T-helper 2 cell (primary cell): Measurements from ENCODE around the gene TANGO6.
"Not testable (repeated sequence)": the region's sequence is repeated elsewhere in the genome, so short reads cannot be mapped to it uniquely, and the experiment has no call there.

Experiments
- DNase-seq, 5 experiments: peaks; one replicate each; pipeline versions ENCODE4 v3.0.0 to v3.0.0-alpha.2; 2012 to 2022

TANGO6 gene

DNA sequence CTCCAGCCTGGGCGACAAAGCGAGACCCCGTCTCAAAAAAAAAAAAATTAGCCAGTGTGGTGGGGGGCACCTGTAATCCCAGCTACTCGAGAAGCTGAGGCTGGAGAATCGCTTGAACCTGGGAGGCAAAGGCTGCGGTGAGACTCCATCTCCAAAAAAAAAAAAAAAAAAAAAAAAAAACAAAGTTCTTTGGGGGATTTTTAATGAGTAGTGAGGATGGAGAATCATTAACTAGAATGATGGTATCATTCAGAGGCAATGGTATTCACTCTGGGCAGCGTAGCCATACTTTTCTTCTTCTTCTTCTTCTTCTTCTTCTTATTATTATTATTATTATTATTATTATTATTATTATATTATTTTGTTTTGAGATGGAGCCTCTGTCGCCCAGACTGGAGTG, 220.2 kb downstream of the TANGO6 start:
- not testable (repeated sequence) for DNase-seq

DNA sequence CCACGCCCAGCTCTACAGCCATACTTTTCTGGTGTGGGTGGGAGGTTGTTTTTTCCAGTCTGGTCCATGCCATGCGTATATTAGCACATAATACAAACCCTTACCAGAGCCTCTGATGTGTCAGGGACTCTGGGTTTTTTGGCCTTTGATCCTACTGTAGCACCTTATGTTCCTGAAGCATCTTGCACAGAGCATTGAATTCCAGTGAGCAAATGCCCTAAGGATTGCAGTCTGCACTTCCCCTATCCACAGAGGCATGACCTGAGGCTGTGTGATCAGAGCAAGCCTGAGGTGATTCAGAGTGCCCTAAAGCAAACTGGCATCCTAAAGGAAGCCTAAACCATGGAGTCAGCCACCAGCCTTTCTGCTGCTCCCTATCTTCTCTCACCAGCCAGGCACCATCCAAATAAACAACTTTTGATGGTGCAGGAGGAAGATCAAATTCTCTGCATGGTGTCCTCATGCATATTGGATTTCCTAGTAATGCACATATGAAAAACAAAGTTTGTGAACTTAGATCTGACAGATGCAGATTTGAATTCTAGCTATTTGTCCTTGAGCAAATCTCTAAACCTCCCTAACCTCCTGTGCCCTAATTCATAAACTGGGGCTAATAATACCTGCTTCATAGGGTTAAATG, 220.9 kb downstream of the TANGO6 start:
- DNase-seq, result no peak

DNA sequence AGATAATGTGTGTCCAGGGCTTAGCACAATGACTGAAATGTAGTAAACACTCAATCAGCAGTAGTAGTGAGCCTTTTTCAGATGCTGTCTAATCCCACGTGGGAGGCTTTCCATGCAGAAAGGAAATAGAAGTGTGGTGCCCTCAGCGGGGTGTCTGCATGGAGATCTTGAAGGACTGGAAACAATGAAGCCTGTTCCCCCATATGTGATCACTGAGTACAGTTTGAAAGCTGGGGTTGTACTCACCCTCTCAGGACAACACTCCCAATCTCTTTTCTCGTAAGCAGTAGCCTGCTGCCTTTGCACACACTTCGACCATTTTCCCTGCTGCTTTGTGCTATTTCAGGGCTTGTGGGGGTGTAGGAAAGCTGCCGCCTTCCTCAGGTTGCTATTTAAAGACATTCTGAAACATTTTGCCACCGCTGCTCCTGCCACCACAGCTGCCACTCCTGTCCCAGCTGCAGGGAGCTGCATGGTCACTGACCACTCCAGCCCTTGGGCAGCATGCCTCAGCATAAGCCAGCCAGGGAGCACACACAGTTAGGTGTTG, 221.5 kb downstream of the TANGO6 start:
- DNase-seq, result no peak

DNA sequence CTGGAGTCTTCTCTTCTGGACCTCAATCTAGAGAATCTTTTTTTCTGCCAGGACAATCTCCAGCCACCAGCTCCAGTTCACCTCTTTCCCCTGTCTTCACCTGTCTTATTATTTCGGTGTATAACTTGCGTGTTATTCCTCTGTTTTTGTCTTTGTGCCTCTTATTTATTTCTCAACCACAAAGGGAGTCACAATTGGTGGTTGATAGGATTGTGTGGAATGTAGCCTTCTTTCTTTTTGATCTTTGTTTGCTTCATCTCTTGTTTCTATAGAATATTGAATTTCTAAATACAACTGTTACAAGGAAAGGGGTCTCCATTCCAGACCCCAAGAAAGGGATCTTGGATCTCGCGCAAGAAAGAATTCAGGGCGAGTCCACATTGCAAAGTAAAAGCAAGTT, 226.2 kb downstream of the TANGO6 start:
- DNase-seq, result no peak

DNA sequence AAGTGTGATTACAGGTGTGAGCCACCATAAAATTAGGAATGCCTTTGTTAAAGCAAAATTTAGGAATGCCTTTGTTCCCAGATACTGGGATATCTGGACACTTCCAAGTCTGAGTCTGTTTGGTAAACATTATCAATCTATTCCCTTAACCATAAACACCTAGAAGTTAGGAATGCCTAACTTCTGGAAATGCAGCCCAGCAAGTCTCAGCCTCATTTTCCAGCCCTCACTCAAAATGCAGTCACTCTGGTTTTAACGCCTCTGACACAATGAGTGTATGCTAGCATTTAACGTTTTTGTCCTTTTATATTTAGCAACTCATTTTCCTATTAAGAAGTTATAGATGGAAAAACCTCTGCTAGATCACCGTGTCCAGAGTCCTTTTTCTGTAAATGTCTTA, 227.7 kb downstream of the TANGO6 start:
- DNase-seq, result no peak

DNA sequence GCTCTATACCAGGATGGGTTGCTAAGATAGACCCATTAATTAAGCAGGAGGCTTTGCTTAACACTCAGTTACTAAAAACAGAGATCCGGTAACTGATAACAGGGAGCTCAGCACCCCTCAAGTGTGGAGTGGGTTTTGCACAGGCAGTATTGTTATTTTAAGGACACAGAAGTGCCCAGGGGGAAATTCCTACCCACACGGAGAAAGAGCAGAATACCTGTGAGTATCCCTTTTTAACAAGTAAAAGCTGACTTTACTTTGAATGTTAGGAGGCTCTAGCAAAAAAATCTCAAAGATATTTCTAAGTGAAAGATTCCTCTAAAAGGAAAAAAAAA, 229.3 kb downstream of the TANGO6 start:
- DNase-seq, result no peak

DNA sequence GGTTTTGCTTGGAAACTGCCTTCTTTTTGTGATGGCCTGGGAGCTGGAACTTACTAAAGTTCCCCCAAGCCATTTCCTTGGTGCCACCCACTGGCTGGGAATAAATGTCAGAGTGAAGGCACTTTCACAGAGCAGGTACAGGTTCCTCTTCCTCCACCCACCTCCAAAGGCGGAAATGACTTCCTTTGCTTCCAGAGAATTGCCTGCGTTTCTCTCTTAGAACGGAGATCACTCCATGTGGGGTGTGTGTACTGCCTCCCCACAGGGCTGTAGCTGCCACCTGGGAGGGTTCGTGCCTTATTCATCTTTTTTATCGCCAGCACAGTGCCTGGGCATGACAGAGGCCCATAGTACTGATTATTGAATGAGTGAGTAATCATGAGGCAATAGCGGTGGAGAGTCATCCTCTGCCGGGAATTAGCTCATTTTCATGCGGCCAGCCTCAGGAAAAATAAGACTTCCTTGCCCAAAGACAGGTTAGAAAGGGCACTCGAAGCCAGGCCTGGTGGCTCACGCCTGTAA, 229.9 kb downstream of the TANGO6 start:
- DNase-seq, result no peak

DNA sequence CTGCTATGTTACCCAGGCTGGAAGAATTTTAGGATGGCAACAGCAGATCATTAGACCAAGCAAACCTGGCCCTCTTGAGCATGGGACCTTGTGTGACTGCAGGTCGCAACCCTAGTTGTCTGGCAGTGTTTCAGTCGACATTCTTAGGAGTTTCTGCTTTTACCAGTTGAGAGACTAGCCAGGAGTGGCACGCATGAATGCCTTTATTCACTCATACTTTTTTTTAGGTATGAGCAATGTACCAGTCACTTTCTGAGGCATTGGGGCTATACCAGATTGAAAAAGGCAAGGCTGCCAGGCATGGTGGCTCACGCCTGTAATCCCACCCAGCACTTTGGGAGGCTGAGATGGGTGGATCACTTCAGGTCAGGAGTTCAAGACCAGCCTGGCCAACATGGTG, 233.9 kb downstream of the TANGO6 start:
- DNase-seq, result no peak

DNA sequence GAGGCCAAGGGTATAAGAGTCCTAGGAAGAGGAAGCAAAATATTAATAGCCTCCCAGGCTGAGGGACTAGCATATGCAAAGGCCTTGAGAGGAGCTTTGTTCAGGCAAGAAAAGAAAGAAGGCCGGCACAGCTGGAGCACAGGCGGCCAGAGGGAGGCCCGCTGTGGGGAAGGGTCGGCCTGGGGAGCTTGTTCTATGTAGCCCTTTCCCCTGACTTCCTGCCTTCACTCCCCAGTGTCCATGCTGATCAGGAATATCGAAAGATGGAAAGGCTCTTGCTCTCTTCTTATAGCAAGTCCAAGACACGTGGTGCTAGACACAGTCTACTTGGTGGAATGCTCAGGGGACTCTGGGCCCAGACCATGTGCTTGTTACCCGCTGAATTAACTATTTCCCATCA, 234.7 kb downstream of the TANGO6 start:
- no peak for DNase-seq

DNA sequence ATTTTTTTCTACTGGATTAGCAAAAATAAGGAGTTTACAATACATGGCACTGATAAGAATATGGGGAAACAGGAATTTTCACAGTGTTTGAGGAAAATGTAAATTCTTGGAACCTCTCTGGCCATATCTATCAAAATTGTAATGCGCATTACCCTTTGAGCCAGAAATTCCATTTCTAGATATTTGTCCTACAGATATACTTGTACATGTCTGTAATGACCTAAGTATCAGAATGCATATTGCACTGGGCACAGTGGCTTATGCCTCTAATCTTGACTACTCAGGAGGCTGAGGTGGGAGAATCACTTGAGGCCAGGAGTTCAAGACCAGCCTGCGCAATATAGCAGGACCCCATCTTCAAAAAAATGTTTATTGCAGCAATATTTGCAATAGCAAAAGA, 236.4 kb downstream of the TANGO6 start:
- no peak for DNase-seq

DNA sequence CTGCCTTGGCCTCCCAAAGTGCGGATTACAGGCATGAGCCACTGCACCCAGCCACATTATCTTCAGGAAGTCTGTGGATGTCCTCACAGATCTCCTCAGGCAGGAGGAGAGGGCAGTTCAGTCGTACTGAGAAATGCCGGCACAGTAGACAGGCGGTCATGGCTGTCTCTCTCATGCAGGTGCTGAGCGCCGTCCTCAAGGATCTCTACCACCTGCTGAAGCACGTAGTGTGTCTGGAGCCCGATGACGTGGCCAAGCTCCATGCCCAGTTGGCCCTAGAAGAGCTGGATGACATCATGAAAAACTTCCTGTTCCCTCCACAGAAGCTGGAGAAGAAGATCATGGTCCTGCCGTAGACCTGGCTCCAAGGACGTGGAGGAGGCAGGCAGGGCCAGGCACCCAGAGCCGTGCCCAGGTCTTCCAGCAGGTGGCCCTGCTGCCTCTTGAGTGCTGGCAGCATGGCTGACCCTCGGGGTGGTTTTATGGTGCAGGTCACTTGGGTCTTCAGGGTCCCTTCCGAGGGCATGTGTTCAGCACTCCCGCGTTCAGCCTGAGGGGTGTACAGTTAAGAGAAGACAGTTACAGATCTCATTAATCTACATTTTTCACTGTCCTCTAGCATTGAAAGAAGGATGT, 240.1 kb downstream of the TANGO6 start:
- no peak for DNase-seq

DNA sequence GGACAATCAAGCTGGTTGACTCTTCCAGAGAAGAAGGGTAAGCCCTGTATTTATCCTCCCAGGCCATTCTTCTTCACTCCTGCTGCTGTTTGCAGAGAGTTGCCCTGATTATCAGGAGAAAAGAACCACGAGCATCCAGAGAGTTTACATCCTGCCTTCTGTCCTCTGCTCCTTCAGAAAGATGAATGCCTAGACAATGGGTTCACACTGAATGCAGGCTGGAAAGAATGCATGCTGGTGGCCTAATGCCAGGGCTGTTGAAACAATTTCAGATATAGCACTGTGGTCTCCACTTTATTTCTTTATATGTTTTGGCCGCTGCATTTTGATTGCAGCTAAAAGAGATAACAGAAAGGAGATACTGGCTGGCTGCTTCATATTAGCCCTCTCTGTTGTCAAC, 241.0 kb downstream of the TANGO6 start:
- DNase-seq, result no peak

DNA sequence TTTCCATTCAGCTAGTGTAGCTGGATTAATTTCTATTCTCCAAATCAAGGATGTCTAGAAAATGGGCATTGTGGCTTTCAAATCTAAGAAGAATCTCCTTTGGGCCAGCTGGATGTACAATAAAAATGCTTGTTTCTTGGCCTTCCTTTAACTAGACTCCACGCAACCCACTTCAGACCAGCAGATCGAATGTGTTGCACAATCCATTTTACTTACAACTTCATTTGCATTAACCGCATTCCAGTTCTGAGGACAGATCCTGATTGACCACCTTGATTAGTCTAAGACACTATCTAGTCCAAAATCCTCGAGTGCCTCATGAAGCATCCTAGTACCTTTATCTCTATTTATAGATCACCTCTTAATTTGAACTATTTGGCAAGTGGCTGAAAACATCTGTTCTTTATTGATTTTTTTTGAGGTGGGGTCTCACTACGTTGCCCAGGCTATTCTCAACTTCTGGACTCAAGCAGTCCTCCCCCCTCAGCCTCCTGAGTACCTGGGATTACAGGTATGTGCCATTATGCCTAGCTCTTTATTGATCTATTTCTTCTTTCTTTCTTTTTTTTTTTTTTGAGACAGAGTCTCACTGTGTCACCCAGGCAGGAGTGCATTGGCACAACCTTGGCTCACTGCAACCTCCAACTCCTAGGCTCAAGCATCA, 241.8 kb downstream of the TANGO6 start:
- no peak for DNase-seq

DNA sequence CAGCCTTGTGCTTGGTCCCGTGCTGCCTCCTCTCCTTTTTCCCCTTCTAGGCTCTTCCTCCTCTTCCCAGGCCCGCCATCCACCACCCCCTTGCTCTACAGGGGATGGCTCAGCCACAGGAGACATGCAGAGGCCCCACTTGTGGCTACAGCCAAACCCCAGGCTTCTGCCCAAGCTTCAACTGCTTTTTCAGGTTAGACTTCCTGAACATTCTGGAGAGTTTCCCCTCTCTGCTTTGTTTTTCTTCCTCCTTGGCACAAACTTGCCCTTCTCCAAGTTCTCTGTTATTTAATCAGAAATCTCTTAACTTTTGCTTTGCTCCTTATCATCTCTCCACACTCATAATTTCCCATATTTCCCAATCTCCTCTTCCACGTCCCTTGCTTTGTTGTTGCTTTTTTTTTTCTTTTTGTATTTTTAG, 243.8 kb downstream of the TANGO6 start:
- DNase-seq, result peak in 1 of 5 experiments; percentile 34

DNA sequence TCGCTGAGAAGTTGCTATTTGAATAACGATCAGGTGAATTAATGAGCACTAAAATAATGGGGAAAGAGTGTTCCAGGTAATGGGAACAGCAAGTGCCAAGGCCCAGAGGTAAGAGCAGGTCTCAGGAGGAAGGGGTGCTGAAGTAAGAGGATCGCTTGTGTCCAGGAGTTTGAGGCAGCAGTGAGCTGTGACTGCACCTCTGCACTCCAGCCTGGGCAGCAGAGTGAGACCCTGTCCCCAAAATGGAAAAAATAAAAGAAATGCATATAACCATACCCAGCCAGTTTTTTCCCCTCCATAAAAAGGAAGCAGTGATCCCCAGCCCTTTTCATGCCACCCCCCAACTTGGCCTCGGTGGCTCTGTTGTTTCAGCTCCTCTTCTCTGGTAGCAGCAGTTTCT, 245.4 kb downstream of the TANGO6 start:
- DNase-seq, result no peak

DNA sequence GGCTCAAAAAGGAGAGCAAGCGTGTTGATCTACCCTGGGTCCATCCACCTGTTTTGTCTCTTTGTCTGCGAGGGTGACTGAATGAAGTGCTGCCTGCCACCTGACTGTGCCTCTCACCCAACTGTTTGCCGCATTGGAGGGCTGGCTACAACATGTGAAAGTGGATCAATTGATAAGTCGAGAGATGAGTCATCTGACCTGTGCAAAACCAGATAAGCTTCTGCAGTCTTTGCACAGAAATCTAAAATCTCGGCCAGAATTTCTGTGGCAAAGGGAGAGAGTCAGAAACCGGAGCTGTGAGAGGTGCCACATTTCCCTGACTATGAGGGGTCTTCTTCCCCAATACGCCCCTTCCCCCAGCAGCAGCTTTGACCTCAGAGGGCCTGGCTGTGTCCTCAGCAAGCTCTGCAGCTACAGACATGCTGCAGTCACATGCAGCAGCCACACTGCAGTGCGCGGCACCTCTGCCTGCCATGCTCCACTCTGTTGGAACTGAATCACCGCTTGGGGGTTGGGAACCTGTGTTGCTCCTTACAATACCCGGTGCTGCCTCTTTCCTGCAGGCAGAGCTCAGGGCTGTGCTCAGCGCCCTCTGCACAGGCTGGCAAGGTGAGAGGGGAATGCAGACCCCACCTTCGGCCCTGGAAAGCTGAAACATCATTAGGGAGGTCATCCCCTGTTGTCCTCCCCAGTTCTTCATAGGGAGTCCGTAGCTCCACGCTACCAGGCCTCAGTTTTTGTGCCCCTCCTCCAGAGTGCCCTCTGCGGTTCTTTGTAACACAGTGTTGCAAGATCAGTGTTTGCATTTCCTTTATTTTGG, 246.0 kb downstream of the TANGO6 start:
- DNase-seq, result peak in 2 of 5 experiments; percentile 18 to 96

DNA sequence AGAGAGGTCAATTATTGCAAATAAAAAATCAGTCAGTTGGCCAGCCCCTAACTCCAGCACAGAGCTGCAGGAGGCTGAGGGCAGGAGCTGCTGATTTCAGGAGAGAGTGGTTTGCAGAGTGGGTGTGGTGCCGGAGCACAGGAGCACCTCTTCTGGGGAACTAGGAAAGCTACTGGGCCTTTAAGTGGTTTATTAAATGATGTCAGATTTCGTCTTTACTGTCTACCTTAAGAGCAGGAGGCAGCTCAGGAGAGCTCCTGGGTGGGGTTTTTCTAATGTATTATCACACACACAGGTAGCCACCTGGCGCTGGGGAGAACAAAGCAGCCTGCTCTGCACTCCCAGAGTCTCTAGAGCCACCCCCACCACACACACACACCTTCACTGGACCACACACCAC, 250.6 kb downstream of the TANGO6 start:
- no peak for DNase-seq

DNA sequence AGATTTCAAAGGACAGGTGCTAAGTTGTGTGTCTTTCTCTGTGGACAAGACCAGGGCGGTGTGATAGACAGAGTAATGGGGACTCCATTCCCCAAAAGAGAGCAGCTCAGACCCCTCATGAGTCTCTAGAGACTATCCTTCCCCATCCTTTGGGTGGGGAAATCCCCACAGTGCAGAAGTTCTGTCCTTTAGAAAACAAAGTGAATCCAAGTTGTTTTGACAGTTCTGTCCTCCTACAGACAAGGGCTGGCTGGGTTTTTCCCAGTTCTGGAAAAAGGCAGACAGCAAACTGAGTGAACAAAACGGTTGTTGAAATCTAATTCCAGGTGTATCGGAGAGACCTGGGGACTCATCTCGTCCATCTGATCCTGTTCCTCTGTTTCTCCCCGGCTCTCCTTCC, 251.2 kb downstream of the TANGO6 start:
- DNase-seq, result no peak

DNA sequence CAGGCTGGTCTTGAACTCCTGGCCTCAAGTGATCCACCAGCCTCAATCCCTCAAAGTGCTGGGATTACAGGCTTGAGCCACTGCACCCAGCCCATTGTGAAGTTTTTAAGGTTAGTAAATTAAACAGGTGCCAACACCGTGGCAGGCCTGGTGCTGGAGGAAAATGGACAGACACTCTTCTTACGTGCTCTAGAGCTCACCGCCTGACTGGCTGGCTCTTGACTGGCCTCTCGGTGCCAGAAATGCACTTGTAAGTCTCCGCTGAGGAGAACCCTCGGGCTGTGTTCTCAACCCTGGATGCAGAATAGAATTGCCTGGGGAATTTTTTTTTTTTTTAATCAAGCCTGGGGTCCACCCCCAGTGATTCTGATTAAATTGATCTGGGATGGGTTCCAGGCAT, 251.9 kb downstream of the TANGO6 start:
- no peak for DNase-seq

DNA sequence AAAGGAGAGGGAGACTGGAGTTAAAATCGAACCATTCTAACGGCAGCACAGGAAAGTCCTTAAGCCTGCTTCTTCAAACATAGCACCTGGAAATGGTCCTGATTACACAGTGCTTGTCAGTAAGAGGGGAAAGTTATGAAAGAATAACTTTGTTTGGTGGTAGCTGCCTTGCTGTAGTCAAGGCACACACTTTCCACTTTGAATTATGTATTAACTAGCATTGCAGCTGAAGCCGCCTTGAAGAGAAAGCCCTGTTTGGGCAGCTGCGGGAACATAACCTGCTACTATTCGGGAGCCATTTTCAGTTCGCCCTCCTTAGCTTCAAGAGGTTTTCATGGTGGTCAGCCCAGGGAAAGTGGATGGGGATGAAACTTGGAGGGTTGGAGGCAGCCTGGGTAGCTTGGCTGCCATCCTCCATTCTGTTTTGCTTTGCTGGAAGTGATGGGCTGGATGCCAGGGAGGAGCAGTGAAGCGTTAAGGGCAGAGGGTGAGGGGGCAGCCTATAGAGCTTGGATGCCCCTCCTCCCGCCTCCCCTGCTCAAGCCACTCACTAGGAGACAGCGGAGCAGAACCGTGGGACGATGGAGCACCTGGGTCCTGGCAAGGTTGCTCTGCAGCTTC, 256.9 kb downstream of the TANGO6 start:
- no peak for DNase-seq

DNA sequence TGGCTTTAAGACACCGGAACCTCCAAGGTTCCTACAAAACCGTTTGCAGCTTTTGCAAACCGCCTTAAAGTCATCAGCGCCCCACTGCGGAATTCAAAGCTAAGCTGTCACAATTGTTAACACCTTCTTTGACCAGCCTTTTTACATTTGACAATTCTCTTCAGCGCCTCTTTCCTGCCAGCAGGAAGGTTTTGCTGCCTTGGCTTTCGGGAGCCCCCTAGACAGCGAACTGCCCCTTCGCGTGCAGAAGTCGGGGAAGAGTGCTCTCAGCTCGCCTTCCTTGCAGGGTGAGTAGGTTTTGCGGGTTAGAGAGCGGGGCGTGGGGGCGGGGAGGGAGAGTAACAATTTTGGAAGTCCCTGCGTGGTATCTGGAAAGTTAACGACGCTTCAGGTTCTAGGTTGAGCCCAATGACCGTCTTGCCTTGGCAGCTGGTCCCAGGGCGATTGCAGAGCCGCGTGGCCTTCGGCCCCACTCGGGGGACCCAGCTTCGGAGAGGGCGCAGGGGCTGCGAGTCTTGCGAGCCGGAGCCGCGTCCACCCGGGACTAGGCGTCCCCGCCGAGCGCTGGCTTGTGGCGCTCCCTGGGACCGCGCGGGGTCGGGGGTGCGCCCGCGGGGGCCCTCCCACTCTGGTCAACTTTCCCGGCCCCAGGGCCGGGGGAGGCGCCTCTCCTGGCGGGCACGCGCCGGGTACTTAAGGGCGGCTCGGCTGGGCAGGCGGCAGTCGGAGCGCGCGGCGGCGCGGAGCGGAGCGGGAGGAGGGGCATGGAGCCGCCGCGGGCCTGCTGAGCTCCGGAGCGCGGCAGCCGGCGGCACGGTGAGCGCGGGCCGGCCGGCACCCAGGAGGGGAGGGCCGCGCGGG, 262.4 kb downstream of the TANGO6 start, which contains the start of gene HAS3:
HAS3 (plus strand) TSS at position 153 of the 861 bp plus-strand sequence. CDS start 3,743 bp downstream, outside the sequence.
- DNase-seq, result peak in 1 of 5 experiments; percentile 71
